ENCODE measurements around the gene ZNF462. TPM values are rescaled to one million over a fixed set of nuclear protein-coding genes. Genes with fewer than 3 reads are reported as not detected.
A peak's percentile ranks its signal among the peaks of the same experiment; 100 is the strongest.

ZNF462 gene
- total and polyA plus RNA-seq, 11 donors, result 5.3 to 51.3 (median 30.9) TPM

DNA sequence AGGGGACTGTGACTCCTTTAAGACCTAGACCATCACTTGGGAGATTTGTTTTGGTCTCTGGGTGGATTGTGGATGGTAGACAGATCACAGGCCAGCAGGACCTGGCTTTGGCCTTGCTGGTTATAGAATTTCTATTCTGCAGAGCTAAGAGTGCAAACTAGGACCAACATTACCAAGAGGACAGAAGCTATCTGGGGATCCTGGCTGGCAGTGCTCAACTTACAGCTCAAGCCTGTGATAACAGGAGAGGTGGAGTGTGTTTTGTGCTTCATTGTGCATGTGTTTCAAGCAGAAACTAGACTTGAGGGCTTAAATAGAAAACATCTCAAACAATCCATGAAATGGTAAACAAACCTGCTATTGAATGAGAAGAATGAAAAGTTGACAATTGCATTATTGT, 106.7 kb downstream of the ZNF462 start:
- H3K27ac ChIP-seq, result peak overlapping the region in 1 of 12 donors; percentile 1
- H3K36me3 ChIP-seq, result peaks cover 0 to 32% (median 27%) of the 10 kb centered on the region in 9 donors
- TF ChIP-seq POLR2A (IDR thresholded peaks at IDR 0.05), result no peak
- TF ChIP-seq, protein P1, sequence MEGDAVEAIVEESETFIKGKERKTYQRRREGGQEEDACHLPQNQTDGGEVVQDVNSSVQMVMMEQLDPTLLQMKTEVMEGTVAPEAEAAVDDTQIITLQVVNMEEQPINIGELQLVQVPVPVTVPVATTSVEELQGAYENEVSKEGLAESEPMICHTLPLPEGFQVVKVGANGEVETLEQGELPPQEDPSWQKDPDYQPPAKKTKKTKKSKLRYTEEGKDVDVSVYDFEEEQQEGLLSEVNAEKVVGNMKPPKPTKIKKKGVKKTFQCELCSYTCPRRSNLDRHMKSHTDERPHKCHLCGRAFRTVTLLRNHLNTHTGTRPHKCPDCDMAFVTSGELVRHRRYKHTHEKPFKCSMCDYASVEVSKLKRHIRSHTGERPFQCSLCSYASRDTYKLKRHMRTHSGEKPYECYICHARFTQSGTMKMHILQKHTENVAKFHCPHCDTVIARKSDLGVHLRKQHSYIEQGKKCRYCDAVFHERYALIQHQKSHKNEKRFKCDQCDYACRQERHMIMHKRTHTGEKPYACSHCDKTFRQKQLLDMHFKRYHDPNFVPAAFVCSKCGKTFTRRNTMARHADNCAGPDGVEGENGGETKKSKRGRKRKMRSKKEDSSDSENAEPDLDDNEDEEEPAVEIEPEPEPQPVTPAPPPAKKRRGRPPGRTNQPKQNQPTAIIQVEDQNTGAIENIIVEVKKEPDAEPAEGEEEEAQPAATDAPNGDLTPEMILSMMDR (IDR thresholded peaks at IDR 0.05), result no peak
- no peak overlapping the region for H3K4me3 ChIP-seq
- ATAC-seq (peak; percentile 58 to 80 (median 62)), DNase-seq (no peak)
- H3K27me3 ChIP-seq, result no peaks in the 10 kb centered on the region
- no peaks in the 10 kb centered on the region for H3K9me3 ChIP-seq
- intact Hi-C loops (cut with DNase I), result loop anchor here in 2 of 10 donors (5.0 kb wide), 2 partner anchors 87 to 107 kb away; partner anchors contain the start of gene ZNF462 (in 1 of the 2)
- peaks cover 0 to 31% (median 7%) of the 10 kb centered on the region in 12 donors for H3K4me1 ChIP-seq

- no peaks in the 10 kb centered on the region for H3K9me3 ChIP-seq
- 85 to 90% (median 85%) methylated on average over 9 of the region's 9 CpGs for WGBS, 4 donors
- no peak overlapping the region for H3K4me3 ChIP-seq
- H3K4me1 ChIP-seq, result peaks cover 0 to 31% (median 7%) of the 10 kb centered on the region in 12 donors
- intact Hi-C loops (cut with DNase I), result no loop called here
- no peak for TF ChIP-seq POLR2A (IDR thresholded peaks at IDR 0.05)
- TF ChIP-seq, protein P1 (IDR thresholded peaks at IDR 0.05), result no peak
- ATAC-seq, result no peak
- H3K36me3 ChIP-seq, result peaks cover 0 to 39% (median 34%) of the 10 kb centered on the region in 9 donors
- DNase-seq, result no peak
- H3K27ac ChIP-seq, result peak overlapping the region in 1 of 12 donors; percentile 1
- no peaks in the 10 kb centered on the region for H3K27me3 ChIP-seq
Observed at GRCh38 chr9:106970219-106970975, 107.4 kb downstream of the ZNF462 start.

DNA sequence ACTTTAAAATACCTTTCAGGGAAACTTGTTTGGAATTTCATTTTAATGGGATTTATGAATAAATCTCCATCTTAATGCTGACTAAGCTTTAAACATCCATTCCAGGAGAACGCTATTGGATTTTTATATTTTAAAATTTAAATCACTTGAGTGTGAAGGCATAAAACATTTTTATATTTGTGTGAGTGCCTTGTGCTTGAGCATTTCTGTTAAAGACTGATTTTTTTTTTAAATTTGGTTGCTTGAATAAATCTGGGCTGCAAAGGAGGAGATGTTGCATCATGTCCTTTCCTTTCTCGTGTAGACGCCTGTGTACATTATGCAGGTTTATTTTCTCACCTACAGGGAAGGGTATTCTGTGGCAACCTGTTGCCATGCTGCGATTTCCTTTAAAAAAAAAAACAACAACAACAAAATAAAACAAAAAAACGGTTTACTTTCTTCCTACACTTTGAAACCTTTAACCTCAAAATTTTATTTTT, 108.1 kb downstream of the ZNF462 start:
- Histone ChIP-seq H3K27me3 (no peaks in the 10 kb centered on the region), H3K36me3 (peaks cover 0 to 45% (median 40%) of the 10 kb centered on the region in 9 donors), H3K4me3 (no peak overlapping the region), H3K4me1 (peaks cover 0 to 31% (median 7%) of the 10 kb centered on the region in 12 donors), H3K9me3 (no peaks in the 10 kb centered on the region), H3K27ac (no peak overlapping the region)
- ATAC-seq, result no peak
- 91 to 95% (median 93%) methylated on average over 5 of the region's 5 CpGs for WGBS, 4 donors
- no peak for DNase-seq
- intact Hi-C loops (cut with DNase I), result no loop called here
- TF ChIP-seq POLR2A (IDR thresholded peaks at IDR 0.05), result no peak
- TF ChIP-seq, protein P1 (IDR thresholded peaks at IDR 0.05), result no peak

DNA sequence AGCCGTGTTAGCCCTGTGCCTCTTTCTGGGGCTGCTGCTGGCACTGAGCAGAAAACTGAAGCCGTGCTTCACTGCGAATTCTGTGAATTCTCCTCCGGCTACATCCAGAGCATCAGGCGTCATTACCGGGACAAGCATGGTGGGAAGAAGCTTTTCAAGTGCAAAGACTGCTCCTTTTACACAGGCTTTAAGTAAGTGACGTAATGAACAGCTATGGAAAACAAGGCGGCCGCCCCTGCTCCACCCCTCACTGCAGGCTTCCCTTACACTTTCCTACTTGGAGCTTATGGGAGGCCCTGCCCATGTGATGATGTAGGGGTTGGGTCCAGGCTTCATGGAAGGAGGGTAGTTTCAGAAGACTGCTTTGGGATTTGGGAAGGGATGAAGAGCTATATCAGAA, 109.1 kb downstream of the ZNF462 start:
- 92 to 97% (median 96%) methylated on average over 9 of the region's 9 CpGs for WGBS, 4 donors
- TF ChIP-seq, protein P1 (IDR thresholded peaks at IDR 0.05), result no peak
- TF ChIP-seq POLR2A (IDR thresholded peaks at IDR 0.05), result no peak

More for the DNA sequence above, 109.1 kb downstream of the ZNF462 start:
- Histone ChIP-seq H3K4me1 (peaks cover 0 to 21% (median 5%) of the 10 kb centered on the region in 12 donors), H3K36me3 (peaks cover 0 to 55% (median 51%) of the 10 kb centered on the region in 9 donors), H3K9me3 (no peaks in the 10 kb centered on the region), H3K4me3 (no peak overlapping the region), H3K27me3 (no peaks in the 10 kb centered on the region), H3K27ac (no peak overlapping the region)
- DNase-seq, result no peak
- intact Hi-C loops (cut with DNase I), result no loop called here
- no peak for ATAC-seq
